Effector memory CD8-positive, alpha-beta T cell (primary cell): ENCODE measurements around the gene LRRD1.
"Not testable (repeated sequence)": the region's sequence is repeated elsewhere in the genome, so short reads cannot be mapped to it uniquely, and the experiment has no call there.

ENCODE experiments used
- ATAC-seq: fragments of 150-1000 bp; cut with Tn5 transposase; replicated peaks from 2 replicates; pipeline ENCODE4 v1.10.0; 2021; ENCODE audit warnings: mild to moderate bottlenecking, moderate library complexity
- DNase-seq, 3 experiments: peaks; one replicate each; pipeline ENCODE4 v3.0.0; 2021
- H3K27ac Mint-ChIP-seq, 2 donors: one replicate each; pipeline ENCODE4 v1.8.0; 2022; ENCODE audit warnings: mild to moderate bottlenecking in 2 of 2, mixed read lengths in 2 of 2, moderate library complexity in 2 of 2
- H3K27me3 Mint-ChIP-seq, 2 donors: one replicate each; pipeline ENCODE4 v1.8.0; 2022; ENCODE audit warnings: mixed read lengths in 2 of 2
- H3K36me3 Mint-ChIP-seq: one replicate; pipeline ENCODE4 v1.8.0; 2022; ENCODE audit warnings: mild to moderate bottlenecking, moderate library complexity, mixed read lengths; ENCODE audit not compliant: insufficient read depth
- H3K4me1 Mint-ChIP-seq, 2 donors: one replicate each; pipeline ENCODE4 v1.8.0; 2022; ENCODE audit warnings: low read depth in 2 of 2, mixed read lengths in 2 of 2
- H3K4me3 Mint-ChIP-seq, 2 donors: one replicate each; pipeline ENCODE4 v1.8.0; 2022; ENCODE audit warnings: mild to moderate bottlenecking in 2 of 2, mixed read lengths in 2 of 2, moderate library complexity in 2 of 2
- H3K9me3 Mint-ChIP-seq, 2 donors: one replicate each; pipeline ENCODE4 v1.8.0; 2022; ENCODE audit warnings: mixed read lengths in 2 of 2

The LRRD1 gene

GRCh38 chr7:92133737-92134270, 45.1 kb downstream of the LRRD1 start:
- DNase-seq (peak; percentile 58 to 65 (median 63)), ATAC-seq (peak; percentile 52)
- Mint-ChIP-seq H3K36me3 (peaks cover 24% of the 10 kb centered on the region), H3K4me3 (peak overlapping the region; percentile 90 to 98), H3K4me1 (peaks cover 11 to 19% of the 10 kb centered on the region in 2 donors), H3K9me3 (no peaks in the 10 kb centered on the region), H3K27me3 (no peaks in the 10 kb centered on the region), H3K27ac (peak overlapping the region; percentile 96 to 99)

DNA sequence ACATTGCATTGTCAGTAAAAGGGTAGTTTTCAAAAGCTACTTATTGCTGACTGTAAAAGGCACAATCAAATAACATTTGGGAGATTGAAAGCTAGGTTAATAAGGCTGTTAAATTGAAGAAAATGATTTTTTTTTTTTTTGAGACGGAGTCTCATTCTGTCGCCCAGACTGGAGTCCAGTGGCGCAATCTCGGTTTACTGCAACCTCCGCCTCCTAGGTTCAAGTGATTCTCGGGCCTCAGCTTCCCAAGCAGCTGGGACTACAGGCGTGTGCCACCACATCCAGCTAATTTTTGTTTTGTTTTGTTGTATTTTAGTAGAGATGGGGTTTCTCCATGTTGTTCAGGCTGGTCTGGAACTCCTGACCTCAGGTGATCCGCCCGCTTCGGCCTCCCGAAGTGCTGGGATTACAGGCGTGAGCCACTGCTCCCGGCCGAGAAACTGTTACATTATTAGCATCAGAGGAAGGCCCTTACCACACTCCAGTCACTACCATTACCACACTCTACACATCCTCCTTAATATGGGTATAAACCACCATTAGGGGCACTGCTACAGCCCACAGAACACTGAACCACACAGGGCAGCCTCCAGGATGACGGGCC, 45.7 kb downstream of the LRRD1 start:
- peak; percentile 43 for ATAC-seq
- H3K27me3 Mint-ChIP-seq, result no peaks in the 10 kb centered on the region
- DNase-seq, result no peak
- H3K4me1 Mint-ChIP-seq, result peaks cover 11 to 19% of the 10 kb centered on the region in 2 donors
- H3K36me3 Mint-ChIP-seq, result peaks cover 24% of the 10 kb centered on the region
- H3K27ac Mint-ChIP-seq, result peak overlapping the region; percentile 96 to 99
- no peaks in the 10 kb centered on the region for H3K9me3 Mint-ChIP-seq
- peak overlapping the region; percentile 90 to 98 for H3K4me3 Mint-ChIP-seq

DNA sequence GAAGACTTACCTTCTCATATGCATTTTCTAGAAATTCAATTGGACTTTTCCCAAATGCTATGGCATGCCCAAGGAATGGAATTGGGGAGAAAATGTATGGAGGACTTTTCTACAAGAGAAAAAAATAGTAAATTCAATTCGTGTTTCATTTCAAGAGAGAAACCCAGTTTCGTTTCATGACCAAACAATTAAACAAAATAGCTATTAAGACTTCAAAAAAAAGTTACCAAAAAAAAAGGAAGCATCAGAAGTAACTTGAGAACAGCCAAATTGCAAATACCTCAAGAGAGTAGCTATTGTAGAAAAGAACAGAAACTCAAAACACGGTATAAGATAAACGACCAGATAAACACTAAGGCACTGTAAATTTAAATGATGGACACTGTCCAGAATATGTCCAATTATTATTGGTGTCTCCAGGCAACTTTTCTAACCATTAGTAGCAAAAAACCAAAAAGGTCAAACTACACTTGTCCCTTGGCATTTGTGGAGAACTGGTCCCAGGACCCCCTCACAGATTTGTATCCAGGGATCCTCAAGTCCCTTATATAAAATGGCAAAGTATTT, 47.1 kb downstream of the LRRD1 start:
- peaks cover 24% of the 10 kb centered on the region for H3K36me3 Mint-ChIP-seq

GRCh38 chr7:92131093-92131492, 47.8 kb downstream of the LRRD1 start:
- peaks cover 25% of the 10 kb centered on the region for H3K36me3 Mint-ChIP-seq
- DNase-seq (no peak), ATAC-seq (no peak)
- H3K27me3 Mint-ChIP-seq, result no peaks in the 10 kb centered on the region
- H3K9me3 Mint-ChIP-seq, result no peaks in the 10 kb centered on the region
- H3K4me1 Mint-ChIP-seq, result peaks cover 11 to 18% of the 10 kb centered on the region in 2 donors
- H3K27ac Mint-ChIP-seq, result peak overlapping the region in 1 of 2 donors; percentile 2
- H3K4me3 Mint-ChIP-seq, result no peak overlapping the region

More for the DNA sequence above, 47.1 kb downstream of the LRRD1 start:
- peaks cover 11 to 19% of the 10 kb centered on the region in 2 donors for H3K4me1 Mint-ChIP-seq
- H3K4me3 Mint-ChIP-seq, result no peak overlapping the region
- ATAC-seq (no peak), DNase-seq (no peak)
- no peak overlapping the region for H3K27ac Mint-ChIP-seq
- no peaks in the 10 kb centered on the region for H3K9me3 Mint-ChIP-seq
- H3K27me3 Mint-ChIP-seq, result no peaks in the 10 kb centered on the region

DNA sequence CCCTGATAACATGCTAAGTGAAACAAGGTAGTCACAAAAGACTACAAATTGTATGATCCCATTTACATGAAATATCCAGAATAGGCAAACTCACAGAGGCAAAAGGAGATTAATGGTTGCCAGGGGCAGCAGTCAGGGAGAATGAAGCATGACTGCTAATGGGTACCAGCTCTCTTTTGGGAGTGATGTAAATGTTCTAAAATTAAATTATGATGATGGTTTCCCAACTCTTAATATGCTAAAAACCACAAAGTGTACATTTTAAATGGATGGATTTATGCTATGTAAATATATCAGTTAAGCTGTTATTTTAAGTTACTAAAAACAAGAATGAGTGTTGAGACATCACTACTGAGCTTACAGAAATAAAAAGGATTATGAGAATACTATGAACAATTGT, 57.3 kb downstream of the LRRD1 start:
- Mint-ChIP-seq H3K4me1 (peaks cover 0 to 5% of the 10 kb centered on the region in 2 donors), H3K36me3 (peaks cover 35% of the 10 kb centered on the region), H3K9me3 (no peaks in the 10 kb centered on the region)

GRCh38 chr7:92119213-92119759, 59.7 kb downstream of the LRRD1 start:
- no peaks in the 10 kb centered on the region for H3K9me3 Mint-ChIP-seq
- peaks cover 22% of the 10 kb centered on the region for H3K36me3 Mint-ChIP-seq
- peaks cover 0 to 4% of the 10 kb centered on the region in 2 donors for H3K4me1 Mint-ChIP-seq
- H3K27me3 Mint-ChIP-seq, result no peaks in the 10 kb centered on the region
- no peak overlapping the region for H3K4me3 Mint-ChIP-seq
- ATAC-seq (no peak), DNase-seq (no peak)
- H3K27ac Mint-ChIP-seq, result no peak overlapping the region

More for the DNA sequence above, 57.3 kb downstream of the LRRD1 start:
- no peaks in the 10 kb centered on the region for H3K27me3 Mint-ChIP-seq
- ATAC-seq, result no peak
- H3K4me3 Mint-ChIP-seq, result no peak overlapping the region
- H3K27ac Mint-ChIP-seq, result no peak overlapping the region
- no peak for DNase-seq

DNA sequence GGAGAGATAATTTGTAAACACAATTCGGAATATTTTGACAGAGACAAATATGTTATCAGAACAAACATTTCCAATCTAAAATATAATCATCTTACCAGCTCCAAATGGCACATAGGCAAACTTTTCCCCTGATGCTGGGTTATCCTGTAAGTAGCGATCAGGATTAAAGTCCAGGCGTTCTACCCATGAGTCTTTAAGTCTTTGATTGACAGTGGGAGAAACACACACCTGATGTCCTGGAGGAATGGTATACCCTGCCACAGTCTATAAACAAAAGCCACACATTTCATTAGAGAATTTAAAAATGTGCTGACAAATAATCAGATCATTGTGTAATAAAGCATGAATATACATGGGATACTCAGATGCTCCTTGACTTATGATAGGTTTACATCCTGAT, 62.0 kb downstream of the LRRD1 start:
- no peaks in the 10 kb centered on the region for H3K9me3 Mint-ChIP-seq
- DNase-seq, result no peak
- no peaks in the 10 kb centered on the region for H3K27me3 Mint-ChIP-seq
- no peak overlapping the region for H3K27ac Mint-ChIP-seq
- H3K4me3 Mint-ChIP-seq, result no peak overlapping the region
- ATAC-seq, result no peak
- H3K4me1 Mint-ChIP-seq, result peaks cover 0 to 4% of the 10 kb centered on the region in 2 donors
- H3K36me3 Mint-ChIP-seq, result peaks cover 31% of the 10 kb centered on the region

DNA sequence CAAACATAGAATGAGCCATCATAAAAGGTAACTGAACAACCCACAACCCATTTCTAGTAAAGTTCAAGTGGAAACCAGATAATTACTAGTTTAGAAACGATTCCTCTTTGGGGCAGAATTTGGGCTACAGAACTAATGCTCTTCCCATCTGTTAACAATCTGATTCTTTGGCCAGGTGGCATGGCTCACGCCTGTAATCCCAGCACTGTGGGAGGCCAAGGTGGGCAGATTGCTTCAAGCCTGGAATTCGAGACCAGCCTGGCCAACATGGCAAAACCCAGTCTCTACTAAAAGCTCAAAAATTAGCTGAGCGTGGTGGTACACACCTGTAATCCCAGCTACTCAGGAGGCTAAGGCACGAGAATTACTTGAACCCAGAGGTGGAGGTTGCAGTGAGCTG, 63.1 kb downstream of the LRRD1 start:
- DNase-seq (no peak), ATAC-seq (no peak)
- Mint-ChIP-seq H3K9me3 (no peaks in the 10 kb centered on the region), H3K36me3 (peaks cover 30% of the 10 kb centered on the region), H3K4me1 (peaks cover 0 to 4% of the 10 kb centered on the region in 2 donors), H3K27ac (no peak overlapping the region), H3K27me3 (no peaks in the 10 kb centered on the region), H3K4me3 (no peak overlapping the region)

GRCh38 chr7:92110857-92111256, 68.1 kb downstream of the LRRD1 start:
- H3K9me3 Mint-ChIP-seq, result no peaks in the 10 kb centered on the region
- no peak overlapping the region for H3K4me3 Mint-ChIP-seq
- no peak overlapping the region for H3K27ac Mint-ChIP-seq
- no peaks in the 10 kb centered on the region for H3K27me3 Mint-ChIP-seq
- DNase-seq, result no peak
- ATAC-seq, result no peak
- H3K36me3 Mint-ChIP-seq, result peaks cover 51% of the 10 kb centered on the region
- H3K4me1 Mint-ChIP-seq, result peaks cover 0 to 4% of the 10 kb centered on the region in 2 donors

DNA sequence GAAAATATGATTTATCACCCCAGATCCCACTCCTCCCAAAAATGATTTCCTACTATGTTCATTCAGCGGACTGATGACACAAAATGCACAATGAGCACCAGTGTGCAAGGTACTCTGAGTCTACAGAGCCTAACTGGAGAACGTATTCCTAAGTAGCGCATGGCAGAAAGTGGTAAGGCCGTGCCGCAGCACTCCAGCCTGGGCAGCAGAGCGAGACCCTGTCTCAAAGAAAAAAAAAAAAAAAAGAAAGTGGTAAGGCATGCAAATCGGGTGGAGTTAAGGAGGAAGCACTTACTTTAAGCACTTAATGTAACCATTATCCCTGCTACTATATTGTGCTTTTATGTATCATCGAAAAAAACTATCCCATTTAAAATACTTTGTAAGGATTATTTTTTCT, 70.1 kb downstream of the LRRD1 start:
- peak overlapping the region in 1 of 2 donors; percentile 22 for H3K27ac Mint-ChIP-seq
- DNase-seq (no peak), ATAC-seq (no peak)
- H3K4me1 Mint-ChIP-seq, result no peaks in the 10 kb centered on the region
- H3K27me3 Mint-ChIP-seq, result no peaks in the 10 kb centered on the region
- no peak overlapping the region for H3K4me3 Mint-ChIP-seq
- peaks cover 61% of the 10 kb centered on the region for H3K36me3 Mint-ChIP-seq
- H3K9me3 Mint-ChIP-seq, result no peaks in the 10 kb centered on the region

- not testable (repeated sequence) for ATAC-seq, H3K27ac Mint-ChIP-seq, H3K27me3 Mint-ChIP-seq, H3K9me3 Mint-ChIP-seq, DNase-seq, H3K4me1 Mint-ChIP-seq, H3K4me3 Mint-ChIP-seq
- peaks cover 67% of the 10 kb centered on the region for H3K36me3 Mint-ChIP-seq
These were observed 76.1 kb downstream of the LRRD1 start for GRCh38 chr7:92102862-92103261.

- DNase-seq, result no peak
- H3K36me3 Mint-ChIP-seq, result peaks cover 67% of the 10 kb centered on the region
- H3K9me3 Mint-ChIP-seq, result no peaks in the 10 kb centered on the region
- H3K27ac Mint-ChIP-seq, result no peak overlapping the region
- no peaks in the 10 kb centered on the region for H3K27me3 Mint-ChIP-seq
- no peaks in the 10 kb centered on the region for H3K4me1 Mint-ChIP-seq
- ATAC-seq, result no peak
- H3K4me3 Mint-ChIP-seq, result no peak overlapping the region
These were observed 78.4 kb downstream of the LRRD1 start for GRCh38 chr7:92100534-92100933.

- Mint-ChIP-seq H3K27me3 (no peaks in the 10 kb centered on the region), H3K36me3 (peaks cover 65% of the 10 kb centered on the region), H3K4me1 (no peaks in the 10 kb centered on the region), H3K27ac (no peak overlapping the region), H3K4me3 (no peak overlapping the region), H3K9me3 (no peaks in the 10 kb centered on the region)
- no peak for ATAC-seq
- DNase-seq, result no peak
These were observed 83.6 kb downstream of the LRRD1 start for GRCh38 chr7:92095380-92095779.
